B cell (primary cell): ENCODE results near the gene TRIM16. TPM values are rescaled to one million over a fixed set of nuclear protein-coding genes. Genes with fewer than 3 reads are reported as not detected.
"Not testable (repeated sequence)": the region's sequence is repeated elsewhere in the genome, so short reads cannot be mapped to it uniquely, and the experiment has no call there.

ENCODE experiments used
- ATAC-seq: fragments of 200-7000 bp; cut with Tn5 transposase; one replicate; pipeline ENCODE4 v1.10.0; 2021; ENCODE audit warnings: low read depth, mild to moderate bottlenecking, moderate number of reproducible peaks, moderate library complexity
- CTCF ChIA-PET: fragments of 350-600 bp; sonication (Branson Sonifier 250); formaldehyde crosslinking; loops from one replicate; lab custom pipeline; 2021; ENCODE audit warnings: antibody characterized with exemption, inconsistent platforms; lab: Charles Lee
- POLR2A ChIA-PET: fragments of 350-600 bp; sonication (Branson Sonifier 250); formaldehyde crosslinking; loops from one replicate; lab custom pipeline; 2021; ENCODE audit warnings: antibody characterized with exemption; lab: Charles Lee
- DNase-seq: peaks from one replicate; pipeline ENCODE4 v3.0.0; 2013
- H2AFZ ChIP-seq: 2 replicates; pipeline ENCODE4 v1.6.1; 2012; ENCODE audit warnings: mild to moderate bottlenecking, low read depth, low read length; ENCODE audit not compliant: insufficient read depth, poor library complexity, severe bottlenecking
- H3K27ac ChIP-seq, 2 donors: 1 replicate in 1 of 2; 2 replicates in 1 of 2; pipeline ENCODE4 v1.5.1; 2012 to 2013; ENCODE audit warnings: low read length in 2 of 2, mild to moderate bottlenecking in 2 of 2, moderate library complexity in 1 of 2
- H3K27me3 ChIP-seq, 4 experiments: fragments of 200-600 bp in 1 of 4; sonication (generic) in 1 of 4; replicated peaks in 1 of 4; 1 replicate in 2 of 4; 2 replicates in 2 of 4; pipeline versions ENCODE4 v1.6.1 to v1.7.0; 2013 to 2016; ENCODE audit warnings: low read length in 3 of 4, mild to moderate bottlenecking in 2 of 4, mixed read lengths in 1 of 4, moderate library complexity in 1 of 4; ENCODE audit not compliant: insufficient read depth in 4 of 4, control insufficient read depth in 3 of 4; ENCODE audit errors: control extremely low read depth in 1 of 4
- H3K36me3 ChIP-seq, 2 experiments: replicated peaks in 1 of 2; 1 replicate in 1 of 2; 2 replicates in 1 of 2; pipeline versions ENCODE4 v1.6.1 to v1.7.1; 2013; ENCODE audit warnings: low read length in 1 of 2; ENCODE audit not compliant: insufficient read depth in 2 of 2, control insufficient read depth in 1 of 2; ENCODE audit errors: control extremely low read depth in 1 of 2, extremely low read depth in 1 of 2
- H3K4me1 ChIP-seq, 2 donors: fragments of 200-600 bp in 1 of 2; sonication (generic) in 1 of 2; 1 replicate in 1 of 2; 2 replicates in 1 of 2; pipeline versions ENCODE4 v1.5.1 to v1.6.1; 2013 to 2017; ENCODE audit warnings: low read length in 2 of 2; ENCODE audit not compliant: control insufficient read depth in 2 of 2, insufficient read depth in 2 of 2
- H3K4me2 ChIP-seq: replicated peaks from 2 replicates; pipeline ENCODE3; 2012; ENCODE audit warnings: mild to moderate bottlenecking, low read depth, low read length; ENCODE audit not compliant: poor library complexity, severe bottlenecking
- H3K4me3 ChIP-seq, 5 experiments: fragments of 200-600 bp in 1 of 5; sonication (generic) in 1 of 5; 1 replicate in 3 of 5; 2 replicates in 2 of 5; pipeline versions ENCODE4 v1.5.1 to v1.7.0; 2011 to 2016; ENCODE audit warnings: low read length in 4 of 5, mild to moderate bottlenecking in 4 of 5, low read depth in 2 of 5, control low read depth in 1 of 5, moderate library complexity in 1 of 5; ENCODE audit not compliant: insufficient read depth in 1 of 5; ENCODE audit errors: control extremely low read depth in 1 of 5, extremely low read depth in 1 of 5
- H3K79me2 ChIP-seq: fragments of 200-600 bp; sonication (generic); one replicate; pipeline ENCODE4 v1.6.0; 2016; ENCODE audit warnings: low read length; ENCODE audit not compliant: control insufficient read depth, insufficient read depth
- H3K9ac ChIP-seq: fragments of 200-600 bp; sonication (generic); 2 replicates; pipeline ENCODE4 v1.6.1; 2017; ENCODE audit warnings: mild to moderate bottlenecking, low read length, moderate library complexity
- H3K9me3 ChIP-seq, 3 donors: one replicate each; pipeline versions ENCODE4 v1.6.1 to v1.7.1; 2013; ENCODE audit warnings: low read length in 2 of 3; ENCODE audit not compliant: control insufficient read depth in 2 of 3, insufficient read depth in 1 of 3; ENCODE audit errors: control extremely low read depth in 1 of 3
- H4K20me1 ChIP-seq: 2 replicates; pipeline ENCODE4 v1.6.0; 2012; ENCODE audit warnings: mild to moderate bottlenecking, low read length; ENCODE audit not compliant: insufficient read depth, control insufficient read depth, poor library complexity, severe bottlenecking
- H3K27ac Mint-ChIP-seq: one replicate; pipeline ENCODE4 v1.8.0; 2021; ENCODE audit warnings: mixed read lengths
- H3K27me3 Mint-ChIP-seq: one replicate; pipeline ENCODE4 v1.8.0; 2021; ENCODE audit warnings: mixed read lengths
- H3K4me1 Mint-ChIP-seq: one replicate; pipeline ENCODE4 v1.8.0; 2021; ENCODE audit warnings: mixed read lengths
- H3K4me3 Mint-ChIP-seq: one replicate; pipeline ENCODE4 v1.8.0; 2021; ENCODE audit warnings: mixed read lengths
- H3K9me3 Mint-ChIP-seq: one replicate; pipeline ENCODE4 v1.8.0; 2022; ENCODE audit warnings: mixed read lengths; ENCODE audit not compliant: insufficient read depth
- CTCF ChIP-seq: fragments of 200-600 bp; IDR thresholded peaks from one replicate; pipeline ENCODE4 v1.8.0; 2022; ENCODE audit warnings: antibody characterized with exemption, mild to moderate bottlenecking
- EZH2 ChIP-seq: IDR thresholded peaks from 2 replicates; pipeline ENCODE4 v1.6.1; 2012; ENCODE audit warnings: borderline replicate concordance, low read depth, mild to moderate bottlenecking, moderate library complexity, low read length; ENCODE audit not compliant: insufficient read depth, poor library complexity, severe bottlenecking
- WGBS: methylation state at CpG from one replicate; pipeline ENCODE4 v1.1.5; 2013; ENCODE audit warnings: missing lambda C conversion rate; ENCODE audit not compliant: insufficient coverage; 5-methylcytosine and 5-hydroxymethylcytosine counted together
- intact Hi-C: fragments of 100-400 bp; cut with micrococcal nuclease; formaldehyde crosslinking; loops from one replicate; pipeline ENCODE4 v1.10.0; 2022
- polyA plus RNA-seq: library from polyadenylated mRNA; depleted of rRNA; stranded (reverse); fragments of >200 nt; gene quantifications from 2 replicates; pipeline ENCODE4 v1.2.3, GENCODE V29; 2012
- total RNA-seq, 2 donors: library from RNA; stranded (reverse); fragments of 120-200 nt in 1 of 2; gene quantifications; 1 replicate in 1 of 2; 2 replicates in 1 of 2; pipeline versions ENCODE4 v1.2.3 to v1.2.4, GENCODE V29; 2013 to 2022

Gene TRIM16
- total and polyA plus RNA-seq, 2 donors (not counting 1 experiment from before 2014, with no cell fraction given), result 5.6 to 7.8 TPM

GRCh38 chr17:15648386-15648785 is 35.7 kb downstream of the TRIM16 start:
- no peaks in the 10 kb centered on the region for H3K4me1 ChIP-seq
- ChIA-PET CTCF (interaction anchor here (0.5 kb wide), 1 partner anchor 348 kb away, joined by 3 read pairs; no protein-coding TSS in a partner anchor), POLR2A (no interaction called here)
- Mint-ChIP-seq H3K9me3 (no peaks in the 10 kb centered on the region), H3K4me1 (peaks cover 4% of the 10 kb centered on the region), H3K4me3 (no peak overlapping the region), H3K27ac (no peak overlapping the region), H3K27me3 (no peaks in the 10 kb centered on the region)
- TF ChIP-seq CTCF (no peak), EZH2 (no peak)
- H3K4me3 ChIP-seq, result no peak overlapping the region
- H4K20me1 ChIP-seq, result no peaks in the 10 kb centered on the region
- no peak overlapping the region for H2AFZ ChIP-seq
- H3K9ac ChIP-seq, result no peak overlapping the region
- H3K79me2 ChIP-seq, result no peaks in the 10 kb centered on the region
- H3K4me2 ChIP-seq, result no peak overlapping the region
- H3K27ac ChIP-seq, result no peak overlapping the region
- DNase-seq, result no peak
- ATAC-seq, result no peak
- H3K36me3 ChIP-seq, result no peaks in the 10 kb centered on the region
- WGBS, result 96% methylated on average over 5 of the region's 5 CpGs
- no peaks in the 10 kb centered on the region for H3K27me3 ChIP-seq
- no peaks in the 10 kb centered on the region for H3K9me3 ChIP-seq
- intact Hi-C loops, result no loop called here

- DNase-seq, H3K4me2 ChIP-seq, H3K9ac ChIP-seq, H3K27me3 ChIP-seq, H3K4me3 Mint-ChIP-seq, H3K4me3 ChIP-seq, H2AFZ ChIP-seq, H3K9me3 Mint-ChIP-seq, H3K9me3 ChIP-seq, POLR2A ChIA-PET, ATAC-seq, H4K20me1 ChIP-seq, H3K4me1 ChIP-seq, intact Hi-C loops, H3K27ac ChIP-seq, H3K79me2 ChIP-seq, H3K27ac Mint-ChIP-seq, H3K4me1 Mint-ChIP-seq, H3K27me3 Mint-ChIP-seq, H3K36me3 ChIP-seq, CTCF ChIA-PET: not testable (repeated sequence)
- 100% methylated on average over 2 of the region's 5 CpGs for WGBS
Measured at GRCh38 chr17:15645942-15646312, 38.2 kb downstream of the TRIM16 start.

- H3K27me3 ChIP-seq, H3K9me3 Mint-ChIP-seq, H3K4me1 Mint-ChIP-seq, H3K4me3 Mint-ChIP-seq, H3K4me3 ChIP-seq, H3K4me1 ChIP-seq, H3K36me3 ChIP-seq, H3K4me2 ChIP-seq, H3K79me2 ChIP-seq, ATAC-seq, H3K9me3 ChIP-seq, POLR2A ChIA-PET, H3K27me3 Mint-ChIP-seq, CTCF ChIA-PET, H3K9ac ChIP-seq, H3K27ac ChIP-seq, intact Hi-C loops, H4K20me1 ChIP-seq, H3K27ac Mint-ChIP-seq, DNase-seq, H2AFZ ChIP-seq: not testable (repeated sequence)
- WGBS, result 95% methylated on average over 4 of the region's 10 CpGs
Measured at GRCh38 chr17:15645099-15645941, 38.8 kb downstream of the TRIM16 start.
